BLaER1 (cell line): ENCODE measurements around the gene XPR1.
"Not testable (repeated sequence)": the region's sequence is repeated elsewhere in the genome, so short reads cannot be mapped to it uniquely, and the experiment has no call there.

Source experiments
- H3K27ac ChIP-seq: shearing (Covaris generic); formaldehyde crosslinking; 2 replicates; pipeline ENCODE4 v1.8.1; 2022
- H3K27me3 ChIP-seq: shearing (Covaris generic); formaldehyde crosslinking; 2 replicates; pipeline ENCODE4 v1.8.1; 2022
- H3K36me3 ChIP-seq: shearing (Covaris generic); formaldehyde crosslinking; 2 replicates; pipeline ENCODE4 v1.8.1; 2022
- H3K4me1 ChIP-seq: shearing (Covaris generic); formaldehyde crosslinking; 2 replicates; pipeline ENCODE4 v1.8.1; 2022
- H3K4me2 ChIP-seq: shearing (Covaris generic); formaldehyde crosslinking; 2 replicates; pipeline ENCODE4 v1.8.1; 2022
- H3K4me3 ChIP-seq: shearing (Covaris generic); formaldehyde crosslinking; 2 replicates; pipeline ENCODE4 v1.8.1; 2022
- H3K9ac ChIP-seq: shearing (Covaris generic); formaldehyde crosslinking; 2 replicates; pipeline ENCODE4 v1.8.1; 2022
- H3K9me3 ChIP-seq: shearing (Covaris generic); formaldehyde crosslinking; 2 replicates; pipeline ENCODE4 v1.8.1; 2022
- H4K20me1 ChIP-seq: shearing (Covaris generic); formaldehyde crosslinking; 2 replicates; pipeline ENCODE4 v1.8.1; 2022
- Cebpa-rat ChIP-seq: shearing (Covaris generic); IDR thresholded peaks from 2 replicates; pipeline ENCODE4 v1.8.1; 2022

XPR1 gene

DNA sequence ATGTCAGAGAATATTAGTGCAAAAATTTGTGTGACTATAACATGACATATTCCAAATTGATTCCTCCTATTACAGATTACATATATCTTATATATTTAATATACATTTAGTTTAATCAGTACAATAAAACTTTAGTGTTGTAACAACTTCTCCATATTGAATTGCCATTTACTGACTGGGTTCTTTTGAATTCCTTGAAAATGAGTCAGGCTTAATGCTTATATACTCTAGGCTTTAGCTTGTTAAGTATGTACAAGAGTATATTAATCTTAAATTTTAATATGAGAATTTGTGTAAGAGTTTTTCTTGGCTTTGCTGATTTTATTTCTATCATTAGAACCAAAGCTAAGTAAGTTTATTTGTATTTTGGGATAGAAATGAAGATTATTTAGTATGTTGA, 40.3 kb downstream of the XPR1 start:
- peaks cover 32% of the 10 kb centered on the region for H3K9me3 ChIP-seq
- no peak for TF ChIP-seq Cebpa-rat
- no peaks in the 10 kb centered on the region for H3K27me3 ChIP-seq
- no peak overlapping the region for H3K4me3 ChIP-seq
- no peak overlapping the region for H3K9ac ChIP-seq
- H3K36me3 ChIP-seq, result peaks cover 8% of the 10 kb centered on the region
- H3K4me1 ChIP-seq, result no peaks in the 10 kb centered on the region
- H3K27ac ChIP-seq, result no peak overlapping the region
- H3K4me2 ChIP-seq, result no peak overlapping the region
- 0 out of 2 replicates have a peak, but pooled peaks cover 4% of the 10 kb centered on the region for H4K20me1 ChIP-seq

DNA sequence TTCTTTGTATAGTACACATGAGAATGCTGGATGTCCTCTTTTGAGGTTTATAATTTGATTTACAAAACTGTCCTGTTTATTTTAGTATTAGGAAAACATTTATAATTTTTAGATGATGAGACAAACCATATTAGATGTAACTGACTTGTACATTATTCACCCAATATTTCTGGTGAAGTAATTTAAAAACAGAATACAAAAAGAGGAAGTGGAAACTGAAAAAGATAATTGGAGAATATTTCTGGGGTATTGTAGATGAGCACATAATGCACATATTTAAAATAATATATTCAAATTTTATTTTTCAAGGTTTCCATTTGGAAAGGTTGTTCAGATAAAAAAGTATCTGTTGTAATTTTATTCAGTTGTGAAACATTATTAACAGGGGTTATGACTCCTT, 40.7 kb downstream of the XPR1 start:
- Histone ChIP-seq H3K4me3 (no peak overlapping the region), H4K20me1 (0 out of 2 replicates have a peak, but pooled peaks cover 4% of the 10 kb centered on the region), H3K27me3 (no peaks in the 10 kb centered on the region), H3K4me1 (no peaks in the 10 kb centered on the region), H3K4me2 (no peak overlapping the region), H3K27ac (no peak overlapping the region), H3K9me3 (peaks cover 32% of the 10 kb centered on the region), H3K36me3 (peaks cover 8% of the 10 kb centered on the region), H3K9ac (no peak overlapping the region)
- TF ChIP-seq Cebpa-rat, result no peak

DNA sequence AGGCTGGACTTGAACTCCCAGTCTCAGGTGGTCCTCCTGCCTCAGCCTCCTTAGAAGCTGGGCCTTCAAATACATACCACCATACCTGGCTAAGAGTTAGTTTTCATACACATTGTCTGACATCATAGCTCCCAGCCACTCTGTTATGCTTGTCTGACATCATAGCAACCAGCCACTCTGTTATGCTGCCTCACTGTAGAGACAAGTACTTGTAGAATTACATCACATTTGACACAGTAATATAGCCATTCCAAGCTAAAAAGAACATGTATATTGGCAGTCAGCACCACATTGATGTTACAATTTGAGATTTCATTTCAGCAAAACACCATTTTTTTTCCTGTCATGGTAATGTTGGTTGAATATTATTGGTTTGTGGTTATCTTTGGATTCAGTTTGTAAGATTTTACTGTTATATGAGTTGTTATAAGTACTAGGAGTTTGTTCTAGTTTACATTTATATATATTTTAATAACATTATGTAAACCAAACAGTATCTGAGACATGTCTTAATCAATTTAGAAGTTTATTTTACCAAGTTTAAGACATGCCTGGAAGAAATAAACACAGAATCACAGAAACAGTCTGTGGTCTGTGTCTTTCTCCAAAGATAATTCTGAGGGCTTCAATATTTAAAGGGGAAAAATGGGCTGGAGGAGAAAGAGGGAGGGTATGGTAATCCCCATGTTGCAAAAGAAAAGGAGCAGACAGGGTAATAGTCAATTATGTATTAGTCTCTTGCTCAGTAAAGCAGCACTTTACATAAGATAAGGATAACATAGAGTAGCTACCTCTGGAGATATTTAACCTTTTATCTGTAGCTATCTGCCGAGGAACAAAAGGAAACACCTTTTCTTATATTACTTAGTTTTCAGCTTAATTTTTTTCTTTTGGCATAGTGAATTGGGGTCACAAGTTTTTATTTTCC, 43.0 kb downstream of the XPR1 start:
- H3K9me3 ChIP-seq, result peaks cover 20% of the 10 kb centered on the region
- no peak overlapping the region for H3K4me2 ChIP-seq
- no peak overlapping the region for H3K9ac ChIP-seq
- no peaks in the 10 kb centered on the region for H3K27me3 ChIP-seq
- H3K27ac ChIP-seq, result no peak overlapping the region
- H3K4me1 ChIP-seq, result no peaks in the 10 kb centered on the region
- peaks cover 8% of the 10 kb centered on the region for H3K36me3 ChIP-seq
- 0 out of 2 replicates have a peak, but pooled peaks cover 4% of the 10 kb centered on the region for H4K20me1 ChIP-seq
- no peak for TF ChIP-seq Cebpa-rat
- H3K4me3 ChIP-seq, result no peak overlapping the region

DNA sequence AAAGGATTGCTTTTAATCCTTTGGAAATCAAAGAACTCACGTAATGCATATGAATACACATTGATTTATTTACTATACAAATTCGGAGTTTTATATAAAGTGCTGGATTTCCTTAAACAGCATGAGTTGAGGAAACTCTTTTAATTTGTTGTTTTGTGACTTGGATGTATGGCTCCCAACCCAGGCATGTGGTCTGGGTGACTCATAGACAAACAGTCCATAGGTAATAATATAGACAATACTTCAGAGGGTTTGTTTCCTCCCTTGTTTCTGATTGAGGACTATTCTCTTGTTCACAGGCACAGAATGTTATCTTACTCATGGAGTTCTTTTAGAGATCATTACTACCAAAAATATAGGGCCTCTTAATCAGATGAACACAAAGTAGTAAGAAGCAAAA, 43.8 kb downstream of the XPR1 start:
- Histone ChIP-seq H3K4me3 (no peak overlapping the region), H3K27me3 (no peaks in the 10 kb centered on the region), H3K9me3 (peaks cover 19% of the 10 kb centered on the region), H3K4me2 (no peak overlapping the region), H3K36me3 (peaks cover 8% of the 10 kb centered on the region), H3K9ac (no peak overlapping the region), H4K20me1 (0 out of 2 replicates have a peak, but pooled peaks cover 4% of the 10 kb centered on the region), H3K27ac (no peak overlapping the region), H3K4me1 (no peaks in the 10 kb centered on the region)
- TF ChIP-seq Cebpa-rat, result no peak

DNA sequence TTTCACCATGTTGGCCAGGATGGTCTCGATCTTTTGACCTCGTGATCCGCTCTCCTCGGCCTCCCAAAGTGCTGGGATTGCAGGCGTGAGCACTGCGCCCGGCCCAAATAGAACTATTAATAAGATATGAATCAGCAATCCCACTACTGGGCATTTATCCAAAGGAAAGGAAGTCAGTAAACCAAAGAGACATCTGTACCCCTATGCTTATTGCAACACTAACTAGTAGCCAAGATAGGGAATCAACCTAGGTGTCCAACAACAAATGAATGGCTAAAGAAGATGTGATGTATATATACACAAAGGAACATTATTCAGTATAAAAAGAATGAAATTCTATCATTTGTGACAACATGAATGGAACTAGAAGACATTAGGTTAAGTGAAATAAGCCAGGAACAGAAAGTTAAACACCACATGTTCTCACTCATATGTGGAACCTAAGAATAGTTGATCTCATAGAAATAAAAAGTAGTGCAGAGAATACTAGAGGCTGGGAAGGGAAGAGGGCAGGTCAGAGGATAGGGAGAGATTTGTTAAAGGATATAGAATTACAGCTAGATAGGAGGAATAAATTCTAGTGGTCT, 48.8 kb downstream of the XPR1 start:
- Histone ChIP-seq H3K27ac (no peak overlapping the region), H3K36me3 (0 out of 2 replicates have a peak, but pooled peaks cover 3% of the 10 kb centered on the region), H4K20me1 (no peaks in the 10 kb centered on the region), H3K4me1 (no peaks in the 10 kb centered on the region), H3K9ac (no peak overlapping the region), H3K4me2 (no peak overlapping the region), H3K27me3 (no peaks in the 10 kb centered on the region), H3K4me3 (no peak overlapping the region), H3K9me3 (0 out of 2 replicates have a peak, but pooled peaks cover 2% of the 10 kb centered on the region)
- no peak for TF ChIP-seq Cebpa-rat

DNA sequence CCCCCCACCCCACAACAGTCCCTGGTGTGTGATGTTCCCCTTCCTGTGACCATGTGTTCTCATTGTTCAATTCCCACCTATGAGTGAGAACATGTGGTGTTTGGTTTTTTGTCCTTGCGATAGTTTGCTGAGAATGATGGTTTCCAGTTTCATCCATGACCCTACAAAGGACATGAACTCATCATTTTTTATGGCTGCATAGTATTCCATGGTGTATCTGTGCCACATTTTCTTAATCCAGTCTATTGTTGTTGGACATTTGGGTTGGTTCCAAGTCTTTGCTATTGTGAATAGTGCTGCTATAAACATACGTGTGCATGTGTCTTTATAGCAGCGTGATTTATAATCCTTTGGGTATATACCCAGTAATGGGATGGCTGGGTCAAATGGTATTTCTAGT, 51.3 kb downstream of the XPR1 start:
- not testable (repeated sequence) for H3K9me3 ChIP-seq, H3K4me1 ChIP-seq, H3K4me2 ChIP-seq, H3K4me3 ChIP-seq, H3K9ac ChIP-seq, H4K20me1 ChIP-seq, H3K36me3 ChIP-seq, H3K27me3 ChIP-seq, H3K27ac ChIP-seq

DNA sequence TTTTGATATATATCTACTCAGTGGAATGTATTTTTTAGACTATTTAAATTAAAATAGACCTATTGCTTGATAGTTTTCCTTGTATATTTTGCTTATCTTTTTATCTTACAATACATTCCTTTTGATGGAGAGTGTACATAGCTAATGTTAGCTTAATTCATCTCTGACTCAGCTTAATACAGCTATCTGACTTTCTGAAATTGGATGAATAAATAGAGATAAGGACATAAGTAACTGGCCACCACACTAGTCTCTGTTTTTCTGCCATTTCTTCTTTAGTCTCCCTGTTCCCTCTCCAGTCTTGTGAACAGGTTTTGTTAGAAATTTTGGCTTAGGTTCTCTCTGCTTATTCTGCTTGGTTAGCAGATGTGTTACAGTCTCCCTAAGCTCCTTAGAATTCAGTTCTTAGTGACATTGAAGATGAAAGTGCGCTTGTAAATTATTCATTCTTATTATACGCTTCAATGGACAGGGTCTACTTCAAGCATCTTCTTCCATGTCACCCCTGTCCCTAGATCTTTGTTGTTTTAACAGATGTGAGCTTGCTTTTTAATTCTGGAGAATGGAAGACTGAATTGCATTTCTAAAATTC, 59.6 kb downstream of the XPR1 start:
- Histone ChIP-seq H3K9ac (no peak overlapping the region), H3K4me3 (no peak overlapping the region), H3K4me1 (no peaks in the 10 kb centered on the region), H3K36me3 (no peaks in the 10 kb centered on the region), H3K4me2 (no peak overlapping the region), H3K27ac (no peak overlapping the region), H3K9me3 (no peaks in the 10 kb centered on the region), H3K27me3 (no peaks in the 10 kb centered on the region), H4K20me1 (no peaks in the 10 kb centered on the region)
- no peak for TF ChIP-seq Cebpa-rat

DNA sequence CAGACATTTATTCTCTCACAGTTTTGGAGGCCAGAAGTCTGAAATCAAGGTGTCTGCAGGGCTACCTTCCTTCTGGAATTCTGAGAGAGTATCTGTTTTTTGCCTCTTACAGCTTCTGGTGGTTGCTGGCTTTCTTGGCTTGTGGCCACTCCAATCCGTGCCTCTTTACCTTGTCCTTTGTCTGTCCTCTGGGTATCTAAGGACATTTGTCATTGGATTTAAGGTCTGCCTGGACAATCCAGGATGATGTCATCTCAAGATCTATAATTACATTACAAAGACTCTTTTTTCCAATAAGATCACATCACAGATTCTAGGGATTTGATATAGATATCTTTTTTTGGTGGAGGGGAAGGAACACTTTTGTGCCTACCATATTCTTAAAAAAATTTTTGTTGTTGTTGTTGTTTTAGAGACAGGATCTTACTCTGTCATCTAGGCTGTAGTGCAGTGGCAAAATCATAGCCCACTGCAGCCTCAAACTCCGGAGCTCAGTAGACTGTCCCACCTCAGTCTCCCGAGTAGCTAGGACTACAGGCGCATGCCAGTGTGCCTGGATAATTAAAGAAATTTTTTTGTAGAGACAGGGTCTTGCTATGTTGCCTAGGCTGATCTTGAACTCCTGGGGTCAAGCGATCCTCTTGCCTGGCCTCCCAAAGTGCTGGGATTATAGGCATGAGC, 61.9 kb downstream of the XPR1 start:
- Histone ChIP-seq H3K4me2 (no peak overlapping the region), H3K4me1 (no peaks in the 10 kb centered on the region), H3K4me3 (no peak overlapping the region), H3K27ac (no peak overlapping the region), H3K9me3 (peaks cover 10% of the 10 kb centered on the region), H3K27me3 (no peaks in the 10 kb centered on the region), H4K20me1 (no peaks in the 10 kb centered on the region), H3K9ac (no peak overlapping the region), H3K36me3 (no peaks in the 10 kb centered on the region)
- TF ChIP-seq Cebpa-rat, result no peak

DNA sequence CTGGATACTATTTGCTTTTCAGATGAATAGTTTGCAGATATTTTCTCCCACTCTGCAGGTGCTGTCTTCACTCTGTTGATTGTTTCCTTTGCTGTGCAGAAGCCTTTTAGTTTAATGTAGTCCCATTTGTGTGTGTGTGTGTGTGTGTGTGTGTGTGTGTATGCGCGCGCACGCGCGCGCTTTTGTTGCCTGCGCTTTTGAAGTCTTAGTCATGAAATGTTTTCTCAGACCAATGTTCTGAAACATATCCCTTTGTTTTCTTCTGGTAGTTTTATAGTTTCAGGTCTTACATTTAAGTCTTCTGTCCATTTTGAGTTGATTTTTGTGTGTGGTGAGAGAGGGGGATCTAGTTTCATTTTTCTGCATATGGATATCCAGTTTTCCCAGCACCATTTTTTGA, 63.5 kb downstream of the XPR1 start:
- H3K36me3 ChIP-seq, result no peaks in the 10 kb centered on the region

More for the DNA sequence above, 63.5 kb downstream of the XPR1 start:
- no peaks in the 10 kb centered on the region for H3K4me1 ChIP-seq
- H3K4me3 ChIP-seq, result no peak overlapping the region
- no peak for TF ChIP-seq Cebpa-rat
- no peak overlapping the region for H3K27ac ChIP-seq
- H3K4me2 ChIP-seq, result no peak overlapping the region
- no peaks in the 10 kb centered on the region for H4K20me1 ChIP-seq
- H3K9ac ChIP-seq, result no peak overlapping the region
- no peaks in the 10 kb centered on the region for H3K27me3 ChIP-seq
- H3K9me3 ChIP-seq, result peaks cover 13% of the 10 kb centered on the region
